HG03354 (cell line): ENCODE results near the gene YPEL2.
"Not testable (repeated sequence)": the region's sequence is repeated elsewhere in the genome, so short reads cannot be mapped to it uniquely, and the experiment has no call there.

ENCODE experiments used
- ATAC-seq: cut with Tn5 transposase; IDR thresholded peaks from one replicate; pipeline ENCODE4 v1.9.1; 2021; ENCODE audit warnings: mild to moderate bottlenecking; ENCODE audit not compliant: unreplicated experiment, poor library complexity, severe bottlenecking

The YPEL2 gene

DNA sequence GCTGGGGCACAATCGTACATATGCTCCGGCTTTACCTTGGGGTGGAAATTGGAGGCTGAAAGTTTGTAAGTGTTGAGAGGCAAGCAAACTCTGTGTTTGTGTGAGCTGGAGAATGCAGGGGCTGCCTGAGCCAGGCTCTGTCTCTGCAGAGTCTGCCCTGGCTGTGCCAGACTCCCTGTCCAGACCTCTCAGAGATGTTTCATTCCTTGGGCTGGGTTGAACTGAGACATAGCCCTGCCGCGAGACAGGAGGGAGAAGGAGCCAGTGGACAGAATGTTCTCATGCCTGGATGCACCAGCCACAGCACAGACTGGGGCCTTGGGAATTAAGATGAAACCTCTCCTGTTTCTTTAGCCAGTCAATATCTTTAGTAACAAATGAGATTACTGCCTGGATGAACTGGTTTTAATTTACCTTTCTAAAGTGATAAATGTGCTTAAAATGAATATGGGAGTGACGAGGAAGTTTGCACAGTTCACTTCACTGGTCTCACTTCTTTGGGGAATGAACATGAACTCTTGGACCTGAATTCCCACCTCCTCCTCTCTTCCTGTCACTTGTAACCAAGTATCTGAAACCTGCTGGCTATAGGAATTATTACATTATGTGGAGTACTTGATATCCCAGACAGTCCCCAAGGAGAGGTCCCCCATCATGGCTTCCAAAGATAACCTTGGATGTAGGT is 40.1 kb downstream of the YPEL2 start:
- no peak for ATAC-seq

DNA sequence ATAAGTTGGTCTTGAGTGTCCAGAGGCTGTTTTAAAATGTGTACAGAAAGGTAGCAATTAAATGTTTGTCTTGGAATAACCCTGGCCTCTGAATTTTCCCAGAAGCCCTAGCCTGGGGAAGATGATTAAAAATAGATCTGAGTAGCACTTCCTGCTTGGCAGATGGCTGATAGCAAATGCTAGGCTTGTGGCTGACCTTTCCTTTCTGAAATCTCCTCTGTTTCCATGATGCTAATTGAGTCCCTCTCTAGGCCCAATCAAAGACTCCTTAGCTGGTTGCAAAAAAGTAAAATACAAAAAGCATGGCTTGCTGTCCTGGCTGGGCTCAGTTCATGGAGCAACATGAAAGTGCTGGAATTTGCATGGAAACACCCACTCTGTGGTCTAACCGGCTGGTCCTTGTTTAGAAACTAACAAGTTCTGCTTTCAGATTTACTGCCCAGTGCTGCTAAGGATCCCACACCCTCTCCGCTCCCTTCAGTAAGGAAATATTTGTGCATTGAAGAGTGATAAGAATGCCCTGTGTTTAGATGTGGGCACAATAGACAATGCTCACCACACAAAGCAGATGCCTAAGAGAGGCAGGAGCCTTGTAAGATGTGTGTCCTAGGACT is 40.8 kb downstream of the YPEL2 start:
- ATAC-seq: peak; percentile 51

DNA sequence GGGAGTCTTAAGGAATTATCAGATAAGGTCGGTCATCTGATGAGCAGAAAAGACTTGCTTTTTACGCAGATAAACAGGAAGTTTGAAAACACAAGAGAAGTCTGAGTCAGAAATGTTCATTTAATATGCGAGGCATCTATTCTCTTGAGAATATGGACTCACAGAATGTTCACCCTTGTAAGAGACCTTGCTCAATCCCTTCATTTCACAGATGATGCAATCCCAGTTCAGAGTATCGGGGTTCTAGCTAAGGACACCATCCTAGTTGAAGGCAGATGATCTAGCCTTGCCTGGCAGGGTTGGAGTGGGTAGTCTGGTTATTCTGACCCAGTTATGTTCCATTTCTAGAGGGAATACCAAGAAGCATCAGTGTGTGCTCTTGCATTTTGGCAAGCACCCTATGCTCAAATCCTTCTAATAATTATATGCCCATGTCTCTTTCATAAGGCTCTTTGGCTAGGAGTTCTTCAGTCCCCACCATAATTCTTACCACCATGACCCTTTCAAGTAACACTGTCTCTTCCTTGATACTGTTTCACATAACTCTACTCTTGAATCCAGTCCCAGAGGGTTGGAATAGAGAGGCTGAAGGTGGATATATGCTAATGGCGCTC is 42.5 kb downstream of the YPEL2 start:
- no peak for ATAC-seq

DNA sequence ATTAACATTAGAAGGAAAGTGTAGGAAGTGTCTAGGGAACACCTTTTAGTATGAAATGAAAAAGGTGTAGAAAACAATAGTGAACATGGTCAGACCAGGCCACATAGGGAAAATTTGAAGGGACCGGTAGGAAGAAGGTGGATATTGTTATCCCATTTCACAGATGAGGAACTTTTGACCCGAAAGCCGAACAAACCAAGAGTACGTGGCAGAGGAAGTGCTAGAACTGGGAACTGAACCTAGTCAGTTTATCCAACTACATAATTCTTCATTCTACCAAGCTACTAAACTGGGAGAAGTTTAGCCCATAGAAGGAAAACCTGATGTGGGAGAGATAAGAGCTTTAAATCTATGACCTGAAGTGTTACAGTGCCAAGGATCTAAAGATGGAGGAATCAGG is 43.2 kb downstream of the YPEL2 start:
- no peak for ATAC-seq

DNA sequence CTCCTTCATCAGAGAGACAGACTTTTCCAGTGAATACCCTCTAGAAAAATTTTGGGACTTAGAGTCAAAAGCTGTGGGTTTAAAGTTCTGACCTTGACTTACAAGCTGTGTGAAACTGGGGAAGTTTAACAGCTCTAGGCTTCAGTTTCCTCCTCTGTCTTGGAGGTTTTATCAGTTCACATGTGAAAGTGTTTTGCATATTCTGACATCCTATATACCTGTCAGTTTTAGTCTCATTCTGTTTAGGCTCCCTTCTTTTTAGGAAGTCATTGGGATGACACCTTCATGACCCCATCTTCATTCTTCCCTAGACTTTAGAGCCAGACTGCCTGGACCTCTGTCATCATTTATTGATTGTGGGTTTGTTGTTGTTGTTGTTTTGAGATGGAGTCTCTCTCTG is 44.4 kb downstream of the YPEL2 start:
- peak; percentile 56 for ATAC-seq

DNA sequence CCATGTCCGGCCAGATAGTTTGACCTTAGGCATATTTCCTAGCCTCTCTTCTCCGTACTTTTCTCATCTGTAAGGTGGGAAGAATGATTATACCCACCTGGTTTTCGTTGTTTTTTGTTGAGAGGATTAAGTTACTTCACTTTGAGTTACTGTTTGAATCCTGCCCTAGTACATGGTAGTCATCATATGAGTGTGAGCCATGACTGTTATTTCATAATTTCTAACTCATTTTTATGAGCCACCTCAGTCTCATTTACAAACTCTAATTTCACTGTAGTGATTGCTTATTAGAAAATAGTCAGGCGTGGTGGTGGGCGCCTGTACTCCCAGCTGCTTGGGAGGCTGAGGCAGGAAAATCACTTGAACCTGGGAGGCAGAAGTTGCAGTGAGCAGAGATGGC is 45.1 kb downstream of the YPEL2 start:
- no peak for ATAC-seq

DNA sequence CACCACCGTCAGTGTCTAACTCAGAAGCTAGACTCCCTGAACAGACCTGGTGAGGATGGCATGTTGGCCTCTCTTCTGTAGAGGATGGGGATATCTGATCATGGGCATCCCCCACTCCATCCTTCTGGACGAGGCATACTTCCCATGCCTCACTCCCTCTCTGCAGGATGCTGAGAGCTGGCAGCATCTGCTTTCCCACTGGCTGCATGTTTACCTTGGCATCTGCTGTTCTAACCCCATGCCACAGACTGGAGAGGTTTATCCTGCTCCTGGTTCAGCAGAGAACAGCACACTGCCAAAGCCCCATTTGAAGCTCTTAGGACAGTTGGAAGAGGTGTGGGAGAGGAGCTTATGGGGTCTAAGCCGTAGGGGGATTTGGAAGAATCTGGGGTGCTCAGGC is 46.0 kb downstream of the YPEL2 start:
- no peak for ATAC-seq

DNA sequence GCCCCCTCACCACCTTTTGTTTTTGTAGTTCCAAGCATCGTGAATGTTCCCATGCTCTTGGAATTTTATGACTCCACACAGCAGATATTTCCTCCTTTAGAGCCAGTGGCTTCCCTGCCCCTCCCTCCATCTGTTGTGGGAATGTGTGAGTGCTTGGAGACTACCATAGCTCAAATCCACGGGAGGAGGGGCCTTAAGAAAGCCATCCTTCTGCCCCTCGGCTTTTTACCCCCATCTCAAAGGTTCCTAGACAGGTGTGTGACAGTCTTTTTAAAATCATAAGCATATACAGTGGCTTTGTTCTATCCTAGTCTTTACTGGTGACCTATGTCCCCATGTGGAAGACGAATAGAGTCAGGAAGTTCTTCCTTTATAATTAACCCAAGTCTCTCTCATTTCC is 47.2 kb downstream of the YPEL2 start:
- ATAC-seq: no peak

DNA sequence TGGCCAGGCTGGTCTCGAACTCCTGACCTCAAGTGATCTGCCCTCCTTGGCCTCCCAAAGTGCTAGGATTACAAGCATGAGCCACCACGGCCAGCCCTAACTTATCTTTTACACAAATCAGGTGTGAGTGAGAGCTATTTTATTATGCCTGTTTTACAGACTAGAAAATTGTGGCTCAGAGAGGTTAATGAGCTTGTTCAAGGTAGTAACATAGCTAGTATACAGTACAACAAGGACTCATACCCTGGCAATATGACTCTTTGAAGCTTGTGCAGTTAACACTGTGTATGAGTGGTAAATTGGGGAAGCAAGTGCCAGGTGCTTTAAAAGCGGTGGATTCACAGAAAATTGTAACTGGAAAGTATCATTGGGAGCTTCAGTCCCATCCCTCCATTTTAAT is 49.0 kb downstream of the YPEL2 start:
- no peak for ATAC-seq

DNA sequence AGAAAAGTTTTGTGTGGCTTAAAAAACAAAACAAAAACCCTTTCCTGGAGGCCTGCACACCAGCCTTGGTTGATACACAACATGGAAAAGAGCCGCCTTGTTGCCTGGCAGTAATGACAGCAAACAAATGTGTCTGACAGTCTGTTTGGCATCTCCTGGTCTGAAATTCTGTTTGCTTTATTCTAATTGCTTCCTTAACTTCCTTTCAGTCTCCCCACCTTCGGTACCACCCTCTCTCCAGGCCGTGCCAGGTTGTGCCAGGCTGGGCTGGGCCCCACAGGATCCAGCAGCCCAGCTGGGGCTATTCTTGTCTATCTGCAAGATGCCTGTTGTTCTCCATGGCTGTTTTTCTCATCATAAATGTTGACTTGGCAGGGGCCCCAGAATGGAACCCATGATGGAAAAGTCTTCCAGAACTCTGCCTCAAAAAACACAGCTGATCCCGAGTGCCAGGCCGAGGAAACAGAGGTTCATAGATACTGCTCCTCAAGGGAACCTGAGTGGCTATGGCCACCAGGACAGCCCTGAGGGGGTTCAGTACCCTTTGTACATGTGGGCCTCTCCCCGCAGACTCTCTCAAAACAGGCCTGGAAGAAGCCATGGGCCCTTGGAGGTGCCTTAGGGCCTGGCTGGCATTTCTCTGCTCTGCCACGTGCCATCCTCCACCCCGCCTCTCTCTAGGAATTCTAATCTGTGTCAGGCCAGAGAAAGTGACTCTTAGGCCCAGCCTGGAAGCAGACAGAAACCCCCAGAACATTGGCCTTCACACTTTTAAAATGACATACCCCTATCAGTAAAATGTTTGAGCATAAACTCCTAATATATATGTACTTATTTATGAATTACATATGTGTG is 50.5 kb downstream of the YPEL2 start:
- no peak for ATAC-seq

DNA sequence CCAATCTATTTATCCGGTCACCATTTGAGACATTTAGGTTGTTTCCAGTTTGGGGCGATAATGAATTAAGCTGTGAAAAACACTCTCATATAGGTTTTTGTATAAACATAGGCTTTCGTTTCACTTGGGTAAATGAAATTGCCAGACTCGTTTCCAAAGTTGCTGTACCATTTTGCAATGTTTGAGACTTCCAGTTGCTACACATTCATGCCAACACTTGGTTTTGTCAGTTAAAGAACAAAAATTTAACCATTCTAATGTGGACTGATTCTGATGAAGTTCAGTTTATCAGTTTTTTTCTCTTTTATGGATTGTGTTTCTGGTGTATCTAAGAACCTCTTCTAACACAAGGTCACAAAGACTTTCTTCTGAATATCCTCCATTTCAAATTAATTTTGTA is 52.4 kb downstream of the YPEL2 start:
- no peak for ATAC-seq

DNA sequence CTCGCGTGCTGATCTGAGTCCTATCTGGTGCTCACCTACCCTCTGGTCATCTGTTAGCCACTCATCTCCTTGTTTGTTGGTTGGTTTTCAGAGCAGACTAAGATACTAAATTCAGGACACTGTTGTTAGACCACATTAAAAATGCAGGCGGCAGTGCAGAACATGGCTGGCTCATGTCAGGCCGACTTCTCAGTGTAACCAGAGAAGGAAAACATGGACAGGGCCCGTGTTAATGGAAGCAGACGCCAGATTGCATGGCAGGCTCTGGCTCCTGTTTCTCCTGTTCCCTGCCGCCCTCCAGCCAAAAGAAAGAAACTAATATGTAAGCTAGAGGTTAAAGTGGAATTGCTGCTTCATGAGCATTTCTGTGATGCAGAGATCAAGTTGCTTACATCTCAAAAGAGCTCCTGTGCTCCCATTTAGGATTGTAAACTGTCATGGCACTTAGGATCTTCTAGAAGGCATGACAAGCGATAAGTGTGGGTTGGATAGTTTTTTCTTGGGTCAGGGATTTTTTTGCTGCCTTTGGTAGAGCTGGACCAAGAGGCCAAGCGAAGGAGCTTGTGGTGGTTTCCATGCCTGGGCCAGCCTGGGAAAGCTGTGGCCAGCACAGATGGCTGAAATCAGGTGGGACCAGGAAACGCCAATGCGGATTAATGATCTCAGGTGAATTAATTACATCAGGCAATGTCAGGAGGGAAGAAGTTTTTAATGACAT is 56.1 kb downstream of the YPEL2 start:
- no peak for ATAC-seq

DNA sequence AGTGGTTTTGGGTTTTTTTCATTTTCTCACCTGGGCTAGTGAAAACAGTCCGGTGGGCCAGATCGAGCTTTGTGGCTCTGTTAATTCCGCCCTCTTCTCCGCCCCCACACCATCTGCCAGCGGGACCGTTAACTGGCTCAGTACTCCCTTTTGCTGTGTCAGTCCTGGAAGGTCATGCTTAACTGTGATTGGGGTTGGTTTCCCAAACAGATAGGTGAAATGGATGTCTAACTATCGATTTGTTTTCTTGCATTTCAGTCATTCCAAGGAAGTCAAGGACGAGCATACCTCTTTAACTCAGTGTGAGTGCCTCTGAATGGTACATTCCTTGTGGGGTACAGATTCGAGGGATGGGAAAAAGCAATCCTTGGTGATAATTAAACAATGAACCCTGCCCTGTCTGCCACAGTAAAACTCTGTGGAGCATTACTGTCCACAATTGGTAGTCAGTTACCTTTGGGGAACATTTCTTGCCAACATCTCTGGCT is 56.7 kb downstream of the YPEL2 start:
- ATAC-seq: no peak

DNA sequence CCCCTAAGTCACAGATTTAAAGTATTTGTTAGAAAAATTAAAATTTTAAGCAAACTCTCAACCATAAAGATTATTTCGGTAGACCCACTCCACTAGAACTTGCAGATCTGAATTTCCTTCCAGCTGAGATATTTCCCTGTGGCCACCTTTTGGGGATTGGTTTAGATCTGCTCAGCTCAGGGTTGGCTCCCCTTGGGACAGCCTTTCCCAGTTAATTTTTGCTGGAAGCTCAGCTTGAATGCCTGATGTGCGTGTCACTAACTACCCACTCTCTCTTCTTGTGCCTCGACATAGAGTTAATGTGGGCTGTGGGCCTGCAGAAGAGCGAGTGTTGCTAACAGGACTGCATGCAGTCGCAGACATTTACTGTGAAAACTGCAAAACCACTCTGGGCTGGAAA is 57.6 kb downstream of the YPEL2 start:
- no peak for ATAC-seq

DNA sequence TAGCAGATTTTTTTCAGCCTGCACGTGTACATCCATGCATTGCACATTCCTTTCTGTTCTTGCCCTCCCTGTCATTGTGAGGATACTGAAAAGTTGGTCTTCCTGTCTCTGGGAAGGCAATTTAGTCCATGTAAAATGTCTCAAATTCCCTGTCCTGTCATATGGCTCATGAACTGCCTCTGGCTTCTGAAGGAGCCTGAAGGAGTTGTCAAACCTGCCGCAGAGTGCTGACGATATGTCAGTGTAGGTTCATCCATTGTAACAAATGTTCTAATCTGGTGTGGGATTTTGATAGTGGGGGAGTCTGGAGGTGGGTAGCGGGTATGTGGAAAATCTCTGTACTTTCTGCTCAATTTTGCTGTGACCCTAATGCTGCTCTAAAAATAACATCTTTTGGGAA is 59.6 kb downstream of the YPEL2 start:
- ATAC-seq: no peak

DNA sequence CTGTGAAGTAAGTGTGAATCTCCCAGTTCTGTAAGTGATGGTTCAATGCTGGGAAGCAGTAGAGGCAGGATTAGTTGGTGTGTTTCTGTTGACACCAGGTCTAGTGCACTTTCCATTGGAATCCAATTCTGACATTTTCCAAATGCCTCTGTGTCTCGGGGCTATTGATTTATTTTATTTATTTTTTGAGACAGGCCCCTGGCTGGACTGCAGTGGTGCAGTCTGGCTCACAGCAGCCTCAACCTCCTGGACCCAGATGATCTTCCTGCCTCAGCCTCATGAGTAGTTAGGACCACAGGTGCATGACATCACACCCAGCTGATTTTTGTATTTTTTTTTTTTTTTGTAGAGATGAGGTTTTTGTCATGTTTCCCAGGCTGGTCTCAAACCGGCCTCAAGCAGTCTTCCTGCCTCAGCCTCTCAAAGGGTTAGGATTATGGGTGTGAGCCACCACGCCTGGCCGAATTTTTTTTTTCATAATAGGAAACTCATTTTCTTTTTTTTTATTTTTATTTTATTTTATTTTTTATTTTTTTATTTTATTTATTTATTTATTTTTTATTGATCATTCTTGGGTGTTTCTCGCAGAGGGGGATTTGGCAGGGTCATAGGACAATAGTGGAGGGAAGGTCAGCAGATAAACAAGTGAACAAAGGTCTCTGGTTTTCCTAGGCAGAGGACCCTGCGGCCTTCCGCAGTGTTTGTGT is 61.7 kb downstream of the YPEL2 start:
- no peak for ATAC-seq

DNA sequence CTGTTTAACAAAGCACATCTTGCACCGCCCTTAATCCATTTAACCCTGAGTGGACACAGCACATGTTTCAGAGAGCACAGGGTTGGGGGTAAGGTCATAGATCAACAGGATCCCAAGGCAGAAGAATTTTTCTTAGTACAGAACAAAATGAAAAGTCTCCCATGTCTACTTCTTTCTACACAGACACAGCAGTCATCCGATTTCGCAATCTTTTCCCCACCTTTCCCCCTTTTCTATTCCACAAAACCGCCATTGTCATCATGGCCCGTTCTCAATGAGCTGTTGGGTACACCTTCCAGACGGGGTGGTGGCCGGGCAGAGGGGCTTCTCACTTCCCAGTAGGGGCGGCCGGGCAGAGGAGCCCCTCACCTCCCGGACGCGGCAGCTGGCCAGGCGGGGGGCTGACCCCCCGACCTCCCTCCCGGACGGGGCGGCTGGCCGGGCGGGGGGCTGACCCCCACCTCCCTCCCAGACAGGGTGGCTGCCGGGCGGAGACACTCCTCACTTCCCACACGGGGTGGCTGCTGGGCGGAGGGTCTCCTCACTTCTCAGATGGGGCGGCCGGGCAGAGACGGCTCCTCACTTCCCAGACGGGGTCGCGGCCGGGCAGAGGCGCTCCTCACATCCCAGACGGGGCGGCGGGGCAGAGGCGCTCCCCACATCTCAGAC is 62.4 kb downstream of the YPEL2 start:
- ATAC-seq: not testable (repeated sequence)

DNA sequence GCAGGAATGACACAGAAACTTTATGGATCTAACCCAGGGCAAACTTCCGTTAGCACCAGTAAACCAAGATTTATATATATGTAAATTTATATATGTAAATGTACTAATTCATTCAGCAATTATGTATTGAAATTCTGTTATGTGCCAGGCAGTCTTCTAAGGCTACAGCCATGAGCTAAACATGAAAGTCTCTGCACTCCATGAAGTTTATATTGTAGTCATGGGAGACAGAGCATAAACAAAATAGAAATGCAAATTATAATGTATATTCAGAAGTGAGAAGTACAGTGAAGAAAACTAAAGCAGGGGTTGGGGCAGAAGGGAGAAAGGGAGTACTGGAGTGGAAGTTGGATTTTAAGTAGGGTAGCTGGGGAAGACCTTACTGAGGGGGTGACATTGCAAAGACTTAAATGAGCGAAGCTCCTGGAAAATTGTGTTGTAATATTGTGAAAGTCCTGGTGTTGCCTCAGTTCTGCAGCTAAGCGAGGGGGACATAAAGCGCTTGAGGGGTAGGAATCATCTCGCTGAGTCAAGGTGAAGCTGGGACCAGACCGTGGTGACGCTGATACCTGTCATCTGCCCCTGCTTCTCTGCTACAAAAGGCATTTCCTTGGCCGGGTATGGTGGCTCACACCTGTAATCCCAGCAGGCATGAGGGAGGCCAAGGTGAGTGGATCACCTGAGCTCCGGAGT is 64.8 kb downstream of the YPEL2 start:
- ATAC-seq: no peak
